ENCODE results near the gene SOBP. TPM values are rescaled to one million over a fixed set of nuclear protein-coding genes. Genes with fewer than 3 reads are reported as not detected.

Gene SOBP
- total RNA-seq, 1 experiment from 2014 or later, result 10.1 TPM

GRCh38 chr6:107633680-107634323 is 143.9 kb downstream of the SOBP start:
- CTCF ChIA-PET, result interaction anchor here (0.6 kb wide), 1 partner anchor 59 kb away, joined by 4 read pairs; no protein-coding TSS in a partner anchor
- Mint-ChIP-seq H3K27ac (no peak overlapping the region), H3K4me3 (peak overlapping the region; percentile 56), H3K9me3 (no peaks in the 10 kb centered on the region), H3K36me3 (no peaks in the 10 kb centered on the region), H3K4me1 (peaks cover 22% of the 10 kb centered on the region), H3K27me3 (ENCODE audit: low read depth) (peaks cover 33% of the 10 kb centered on the region)
- no peak for TF ChIP-seq ZNF396 (CRISPR knock-in tag; IDR thresholded peaks at IDR 0.05; ENCODE audit: borderline replicate concordance)
- no peak for TF ChIP-seq USF1 (CRISPR knock-in tag; IDR thresholded peaks at IDR 0.05)
- DNase-seq (ENCODE audit: low spot score), result no peak
- ATAC-seq, result no peak
- POLR2A ChIA-PET, result interaction anchor here (0.5 kb wide), 1 partner anchor 72 kb away, joined by 5 read pairs; no protein-coding TSS in a partner anchor

- Mint-ChIP-seq H3K27ac (no peak overlapping the region), H3K4me1 (peaks cover 15% of the 10 kb centered on the region), H3K4me3 (peak overlapping the region; percentile 56), H3K9me3 (no peaks in the 10 kb centered on the region), H3K27me3 (ENCODE audit: low read depth) (peaks cover 33% of the 10 kb centered on the region), H3K36me3 (no peaks in the 10 kb centered on the region)
- DNase-seq (ENCODE audit: low spot score) (peak; percentile 49), ATAC-seq (peak; percentile 67)
- CTCF ChIA-PET, result interaction anchor here (0.6 to 1.9 kb wide), 3 partner anchors 58 to 456 kb away, joined by 3 to 9 read pairs (median 4); partner anchors contain the start of gene PDSS2
- POLR2A ChIA-PET, result interaction anchor here (0.5 kb wide), 2 partner anchors 14 to 73 kb away, joined by 3 to 5 read pairs; no protein-coding TSS in a partner anchor
- no peak for TF ChIP-seq CTCF (IDR thresholded peaks at IDR 0.05)
- no peak for TF ChIP-seq ZBTB43 (CRISPR knock-in tag; IDR thresholded peaks at IDR 0.05)
- 0 out of 2 replicates have a peak, but pooled peaks have one; percentile 29 for TF ChIP-seq PRDM15 (CRISPR knock-in tag; IDR thresholded peaks at IDR 0.05)
- TF ChIP-seq JUN (CRISPR knock-in tag; IDR thresholded peaks at IDR 0.05), result no peak
- TF ChIP-seq HMGA2 (CRISPR knock-in tag; IDR thresholded peaks at IDR 0.05), result no peak
- TF ChIP-seq FOXK1 (CRISPR knock-in tag; IDR thresholded peaks at IDR 0.05), result 0 out of 2 replicates have a peak, but pooled peaks have one; percentile 52
- no peak for TF ChIP-seq RORB (CRISPR knock-in tag; IDR thresholded peaks at IDR 0.05)
- TF ChIP-seq SOX15 (CRISPR knock-in tag; IDR thresholded peaks at IDR 0.05), result no peak
- TF ChIP-seq HMGXB4 (CRISPR knock-in tag; IDR thresholded peaks at IDR 0.05), result no peak
- TF ChIP-seq, protein P1, sequence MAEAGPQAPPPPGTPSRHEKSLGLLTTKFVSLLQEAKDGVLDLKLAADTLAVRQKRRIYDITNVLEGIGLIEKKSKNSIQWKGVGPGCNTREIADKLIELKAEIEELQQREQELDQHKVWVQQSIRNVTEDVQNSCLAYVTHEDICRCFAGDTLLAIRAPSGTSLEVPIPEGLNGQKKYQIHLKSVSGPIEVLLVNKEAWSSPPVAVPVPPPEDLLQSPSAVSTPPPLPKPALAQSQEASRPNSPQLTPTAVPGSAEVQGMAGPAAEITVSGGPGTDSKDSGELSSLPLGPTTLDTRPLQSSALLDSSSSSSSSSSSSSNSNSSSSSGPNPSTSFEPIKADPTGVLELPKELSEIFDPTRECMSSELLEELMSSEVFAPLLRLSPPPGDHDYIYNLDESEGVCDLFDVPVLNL (CRISPR knock-in tag; IDR thresholded peaks at IDR 0.05; ENCODE audit: borderline replicate concordance, low read depth), result no peak
- TF ChIP-seq ARID4B (CRISPR knock-in tag; IDR thresholded peaks at IDR 0.05; ENCODE audit: borderline replicate concordance), result 0 out of 2 replicates have a peak, but pooled peaks have one; percentile 42
- no peak for TF ChIP-seq SMAD3 (CRISPR knock-in tag; IDR thresholded peaks at IDR 0.05; ENCODE audit: borderline replicate concordance)
- TF ChIP-seq TEAD4 (CRISPR knock-in tag; IDR thresholded peaks at IDR 0.05), result peak; percentile 43; the same call in 1 of the 2 replicates
- no peak for TF ChIP-seq SP1 (CRISPR knock-in tag; conservative IDR thresholded peaks at IDR 0.05)
- no peak for TF ChIP-seq ELF4 (CRISPR knock-in tag; IDR thresholded peaks at IDR 0.05; ENCODE audit: low read depth)
Observed at GRCh38 chr6:107634324-107635056, 144.6 kb downstream of the SOBP start.

Data from WTC11 (cell line).